Uterine smooth muscle cell (primary cell): ENCODE data around the gene UBA52. TPM values are rescaled to one million over a fixed set of nuclear protein-coding genes. Genes with fewer than 3 reads are reported as not detected.

Source experiments
- total RNA-seq: library from RNA; depleted of rRNA; stranded (reverse); fragments of >200 nt; gene quantifications from 2 replicates; pipeline ENCODE4 v1.2.3, GENCODE V29; 2014

The UBA52 gene
- total RNA-seq = 425 and 545 TPM in 2 replicates

DNA sequence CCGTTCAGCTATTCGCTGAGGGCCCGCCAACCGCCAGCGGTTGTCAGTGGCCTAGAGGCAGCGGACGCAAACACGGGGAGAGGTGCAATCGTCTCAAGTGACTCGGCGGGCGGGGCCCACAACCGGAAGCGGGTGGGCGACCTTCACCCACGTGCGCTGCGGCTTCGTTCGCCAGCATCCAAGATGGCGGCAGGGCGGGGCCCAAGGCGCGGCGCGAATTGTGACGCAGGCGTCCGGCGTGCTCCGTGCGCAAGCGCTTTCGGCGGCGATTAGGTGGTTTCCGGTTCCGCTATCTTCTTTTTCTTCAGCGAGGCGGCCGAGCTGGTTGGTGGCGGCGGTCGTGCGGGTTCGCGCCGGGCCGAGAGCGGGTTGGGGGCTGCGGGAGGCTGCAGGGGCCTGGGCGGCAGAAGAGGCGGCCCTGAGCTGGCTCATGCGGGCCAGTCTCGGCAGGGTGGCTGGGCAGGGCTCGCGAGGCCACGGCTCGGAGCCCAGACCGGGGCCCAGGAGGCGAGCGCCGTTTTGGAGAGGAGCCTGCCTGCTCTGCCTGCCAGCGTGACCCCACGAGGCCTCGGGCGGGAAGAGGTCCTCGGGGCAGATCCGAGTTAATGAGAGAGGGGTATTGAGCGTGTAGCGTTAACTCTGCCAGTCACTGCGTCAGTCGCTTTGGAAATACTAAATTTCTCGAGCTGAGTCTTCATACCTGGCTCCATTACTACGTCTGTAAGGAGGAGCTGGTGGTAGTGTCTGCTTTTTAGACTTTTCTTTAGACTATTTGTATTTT is at the start of gene UBA52:
UBA52 (plus strand) TSS at position 294 of the 781 bp plus-strand sequence. CDS start 1,444 bp downstream, outside the sequence.

GRCh38 chr19:18542941-18543813 is 28.5 kb upstream of the UBA52 start, which contains the start of gene FKBP8:
TSS of gene FKBP8 (minus strand) at chr19:18543573. CDS start at chr19:18541970, 1,603 bp downstream.

GRCh38 chr19:18557411-18558201 is 14.1 kb upstream of the UBA52 start, which contains the start of gene KXD1:
TSS of gene KXD1 (plus strand) at chr19:18557870. CDS start at chr19:18562057, 4,187 bp downstream.

GRCh38 chr19:18588611-18589379 is 17.1 kb downstream of the UBA52 start, which contains the start of gene REX1BD:
TSS of gene REX1BD (plus strand) at chr19:18588798. CDS start at chr19:18588802, 4 bp downstream.

GRCh38 chr19:18606281-18607225 is 34.9 kb downstream of the UBA52 start, which contains the start of gene CRLF1:
TSS of gene CRLF1 (minus strand) at chr19:18606799. CDS start at chr19:18606656, 143 bp downstream.

GRCh38 chr19:18612772-18613588 is 41.3 kb downstream of the UBA52 start, which contains the start of gene TMEM59L:
TSS of gene TMEM59L (plus strand) at chr19:18612870. CDS start at chr19:18612959, 89 bp downstream.

Other genes starting within 250 kb of the UBA52 start
- gene LSM4, start 248.8 kb upstream of the UBA52 start, total RNA-seq = 122 and 207 TPM in 2 replicates
- 24.0 and 50.5 TPM in 2 replicates for gene PGPEP1, start 231.3 kb upstream of the UBA52 start, total RNA-seq
- 82.9 and 265 TPM in 2 replicates for gene GDF15, start 185.7 kb upstream of the UBA52 start, total RNA-seq
- 0.11 and 0.25 TPM in 2 replicates for gene LRRC25, start 174.2 kb upstream of the UBA52 start, total RNA-seq
- 63.0 and 65.4 TPM in 2 replicates for gene SSBP4, start 152.5 kb upstream of the UBA52 start, total RNA-seq
- gene ISYNA1, start 133.7 kb upstream of the UBA52 start, total RNA-seq = 10.7 and 27.7 TPM in 2 replicates
- 15.2 and 16.6 TPM in 2 replicates for gene ELL, start 49.8 kb upstream of the UBA52 start, total RNA-seq
- gene FKBP8, start 28.3 kb upstream of the UBA52 start, total RNA-seq = 160 and 335 TPM in 2 replicates
- 46.0 and 68.0 TPM in 2 replicates for gene KXD1, start 14.0 kb upstream of the UBA52 start, total RNA-seq
- gene REX1BD, start 16.9 kb downstream of the UBA52 start, total RNA-seq = 56.5 and 76.9 TPM in 2 replicates
- gene CRLF1, start 34.9 kb downstream of the UBA52 start, total RNA-seq = 0.11 and 1.00 TPM in 2 replicates
- gene TMEM59L, start 41.0 kb downstream of the UBA52 start, total RNA-seq = 0.11 and 0.37 TPM in 2 replicates
- gene KLHL26, start 65.2 kb downstream of the UBA52 start, total RNA-seq = 4.5 and 4.6 TPM in 2 replicates
- gene CRTC1, start 111.8 kb downstream of the UBA52 start, total RNA-seq = 1.7 and 2.1 TPM in 2 replicates
- 0.11 and 1.1 TPM in 2 replicates for gene COMP, start 219.4 kb downstream of the UBA52 start, total RNA-seq